HG03045 (cell line): ENCODE measurements around the gene ACSBG1.
"Not testable (repeated sequence)": the region's sequence is repeated elsewhere in the genome, so short reads cannot be mapped to it uniquely, and the experiment has no call there.

Experiments
- ATAC-seq: cut with Tn5 transposase; IDR thresholded peaks from one replicate; pipeline ENCODE4 v1.9.1; 2021; ENCODE audit warnings: mild to moderate bottlenecking, moderate library complexity; ENCODE audit not compliant: unreplicated experiment

ACSBG1 gene

GRCh38 chr15:78170848-78171773 is 63.3 kb downstream of the ACSBG1 start:
- peak; percentile 56 for ATAC-seq

- no peak for ATAC-seq
Observed at GRCh38 chr15:78168608-78169007, 65.8 kb downstream of the ACSBG1 start.

- ATAC-seq: peak; percentile 68
Observed at GRCh38 chr15:78167227-78167888, 67.0 kb downstream of the ACSBG1 start.

GRCh38 chr15:78164010-78164409 is 70.4 kb downstream of the ACSBG1 start:
- no peak for ATAC-seq

GRCh38 chr15:78162038-78162437 is 72.3 kb downstream of the ACSBG1 start:
- ATAC-seq: no peak

GRCh38 chr15:78159395-78159794 is 75.0 kb downstream of the ACSBG1 start:
- no peak for ATAC-seq

GRCh38 chr15:78157203-78157602 is 77.2 kb downstream of the ACSBG1 start:
- no peak for ATAC-seq

- ATAC-seq: no peak
Observed at GRCh38 chr15:78156653-78157052, 77.7 kb downstream of the ACSBG1 start.

- no peak for ATAC-seq
Observed at GRCh38 chr15:78155355-78155939, 78.9 kb downstream of the ACSBG1 start.

- no peak for ATAC-seq
Observed at GRCh38 chr15:78154955-78155354, 79.4 kb downstream of the ACSBG1 start.

GRCh38 chr15:78151075-78151474 is 83.3 kb downstream of the ACSBG1 start:
- not testable (repeated sequence) for ATAC-seq

GRCh38 chr15:78149805-78150751 is 84.3 kb downstream of the ACSBG1 start:
- ATAC-seq: no peak

- peak; percentile 89 for ATAC-seq
Observed at GRCh38 chr15:78149068-78149804, 85.1 kb downstream of the ACSBG1 start, which contains the start of gene IDH3A. Gene IDH3A, plus strand, starts transcription at chr15:78149362. Its CDS starts 42 bp downstream, at chr15:78149404.

GRCh38 chr15:78148392-78149067 is 85.8 kb downstream of the ACSBG1 start:
- peak; percentile 2 for ATAC-seq

GRCh38 chr15:78147566-78147965 is 86.8 kb downstream of the ACSBG1 start:
- no peak for ATAC-seq

GRCh38 chr15:78146425-78147154 is 87.8 kb downstream of the ACSBG1 start:
- no peak for ATAC-seq

- no peak for ATAC-seq
Observed at GRCh38 chr15:78142332-78142731, 92.0 kb downstream of the ACSBG1 start.

GRCh38 chr15:78140292-78140691 is 94.1 kb downstream of the ACSBG1 start:
- no peak for ATAC-seq

- ATAC-seq: no peak
Observed at GRCh38 chr15:78139578-78139977, 94.8 kb downstream of the ACSBG1 start.
